GM12874 (cell line): ENCODE data around the gene FAM133A.

Experiments used
- TF ChIP-seq, protein P1 (sequence below): IDR thresholded peaks from 2 replicates; pipeline ENCODE4 v1.5.1; 2011; ENCODE audit warnings: low read depth, mild to moderate bottlenecking, control low read depth, low read length, moderate library complexity; ENCODE audit not compliant: insufficient read depth

FAM133A gene

DNA sequence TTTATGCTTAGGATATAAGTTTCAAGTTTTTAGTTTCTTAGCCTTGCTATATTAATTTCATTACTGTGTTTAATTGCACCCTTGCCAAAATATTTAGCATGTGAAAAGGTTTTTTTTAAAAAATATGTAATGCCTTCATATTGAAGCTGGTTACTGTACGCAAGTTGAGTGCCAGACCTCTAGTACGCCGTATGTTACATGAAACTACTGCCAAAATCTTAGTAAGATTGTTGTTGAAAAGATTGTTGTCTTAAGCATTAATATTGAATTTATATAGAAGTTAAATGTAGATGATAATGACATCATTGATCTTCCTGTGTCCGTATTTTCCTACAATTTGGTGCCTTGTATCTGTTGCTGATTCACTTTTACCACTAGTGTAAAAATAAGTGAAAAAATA is 37.1 kb downstream of the FAM133A start:
- TF ChIP-seq, protein P1, sequence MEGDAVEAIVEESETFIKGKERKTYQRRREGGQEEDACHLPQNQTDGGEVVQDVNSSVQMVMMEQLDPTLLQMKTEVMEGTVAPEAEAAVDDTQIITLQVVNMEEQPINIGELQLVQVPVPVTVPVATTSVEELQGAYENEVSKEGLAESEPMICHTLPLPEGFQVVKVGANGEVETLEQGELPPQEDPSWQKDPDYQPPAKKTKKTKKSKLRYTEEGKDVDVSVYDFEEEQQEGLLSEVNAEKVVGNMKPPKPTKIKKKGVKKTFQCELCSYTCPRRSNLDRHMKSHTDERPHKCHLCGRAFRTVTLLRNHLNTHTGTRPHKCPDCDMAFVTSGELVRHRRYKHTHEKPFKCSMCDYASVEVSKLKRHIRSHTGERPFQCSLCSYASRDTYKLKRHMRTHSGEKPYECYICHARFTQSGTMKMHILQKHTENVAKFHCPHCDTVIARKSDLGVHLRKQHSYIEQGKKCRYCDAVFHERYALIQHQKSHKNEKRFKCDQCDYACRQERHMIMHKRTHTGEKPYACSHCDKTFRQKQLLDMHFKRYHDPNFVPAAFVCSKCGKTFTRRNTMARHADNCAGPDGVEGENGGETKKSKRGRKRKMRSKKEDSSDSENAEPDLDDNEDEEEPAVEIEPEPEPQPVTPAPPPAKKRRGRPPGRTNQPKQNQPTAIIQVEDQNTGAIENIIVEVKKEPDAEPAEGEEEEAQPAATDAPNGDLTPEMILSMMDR = no peak

DNA sequence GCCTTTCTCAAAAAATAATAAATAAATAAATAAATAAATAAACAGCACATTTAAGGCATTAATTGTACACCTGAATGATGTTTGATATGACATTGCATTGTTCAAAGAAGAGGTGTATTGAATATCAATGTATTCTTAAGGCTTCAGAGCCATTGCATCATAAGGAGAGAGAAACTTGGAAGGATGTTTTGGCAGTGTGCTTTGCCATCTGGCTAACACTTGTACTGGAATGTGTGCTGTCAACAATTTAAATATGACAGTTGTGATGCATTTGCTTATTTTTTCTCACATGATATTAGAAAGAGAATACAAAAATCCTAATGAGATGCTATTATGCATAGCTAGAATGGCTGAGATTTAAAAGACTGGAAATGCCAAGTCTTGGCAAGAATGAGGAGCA is 67.8 kb downstream of the FAM133A start:
- TF ChIP-seq, protein P1 = no peak

DNA sequence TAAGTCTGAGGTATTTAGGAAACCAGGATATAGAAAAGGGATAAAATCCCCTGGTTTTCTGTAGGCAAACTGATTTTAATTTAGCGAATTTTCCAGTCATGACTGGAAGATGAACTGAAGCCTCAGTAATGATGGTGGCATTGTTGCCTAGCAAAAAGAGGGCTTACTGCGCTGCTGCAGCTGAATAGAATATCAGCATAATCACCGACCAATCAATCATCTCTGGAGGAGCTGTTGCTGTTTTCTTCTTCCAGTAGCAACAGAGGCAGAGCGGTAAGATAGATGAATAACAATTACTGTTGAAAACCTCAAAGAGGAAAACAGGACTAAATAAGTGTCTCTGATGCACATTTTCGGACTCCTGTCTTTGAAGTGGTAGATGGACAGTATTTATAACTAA is 86.2 kb downstream of the FAM133A start:
- TF ChIP-seq, protein P1 = no peak
